H1 (cell line): Measurements from ENCODE around the gene CPT1A. TPM values are rescaled to one million over a fixed set of nuclear protein-coding genes. Genes with fewer than 3 reads are reported as not detected.

Source experiments
- CTCF ChIA-PET: fragments of 300-600 bp; sonication (Branson Sonifier 250); formaldehyde crosslinking; loops from one replicate; lab custom pipeline; 2021; ENCODE audit not compliant: partially characterized antibody; lab: Charles Lee
- POLR2A ChIA-PET: fragments of 300-600 bp; sonication (Branson Sonifier 250); formaldehyde crosslinking; loops from one replicate; lab custom pipeline; 2021; ENCODE audit warnings: inconsistent platforms; ENCODE audit not compliant: partially characterized antibody; lab: Charles Lee
- DNase-seq, 2 experiments: peaks; one replicate each; pipeline versions ENCODE4 v3.0.0 to v3.0.0-alpha.2; 2010 to 2022; ENCODE audit warnings: low spot score in 2 of 2, low read depth in 1 of 2, mixed read lengths in 1 of 2
- FAIRE-seq: peaks from 2 replicates; lab custom pipeline; 2011; peaks lifted over from hg19 to GRCh38; lab: Jason Lieb, UNC
- H2AFZ ChIP-seq: 2 replicates; pipeline ENCODE4 v1.8.1; 2012; ENCODE audit warnings: low read length, inconsistent platforms
- H2AK5ac ChIP-seq: 2 replicates; pipeline ENCODE4 v1.6.1; 2013; ENCODE audit warnings: low read depth, low read length
- H2BK120ac ChIP-seq: replicated peaks from 2 replicates; pipeline ENCODE3; 2013; ENCODE audit warnings: low read depth, low read length, inconsistent platforms
- H2BK12ac ChIP-seq: 2 replicates; pipeline ENCODE4 v1.6.1; 2013; ENCODE audit warnings: low read depth, low read length
- H2BK15ac ChIP-seq: 2 replicates; pipeline ENCODE4 v1.6.1; 2013; ENCODE audit warnings: low read length
- H2BK20ac ChIP-seq: 2 replicates; pipeline ENCODE4 v1.6.1; 2013; ENCODE audit warnings: low read length
- H2BK5ac ChIP-seq: 2 replicates; pipeline ENCODE4 v1.6.1; 2013; ENCODE audit warnings: low read depth, low read length
- H3K14ac ChIP-seq: 2 replicates; pipeline ENCODE4 v1.6.1; 2013; ENCODE audit warnings: inconsistent platforms; ENCODE audit not compliant: insufficient read length
- H3K18ac ChIP-seq: 2 replicates; pipeline ENCODE4 v1.6.1; 2013; ENCODE audit warnings: low read length; ENCODE audit errors: extremely low read depth
- H3K23ac ChIP-seq: 2 replicates; pipeline ENCODE4 v1.6.1; 2013; ENCODE audit warnings: inconsistent platforms; ENCODE audit not compliant: insufficient read length
- H3K23me2 ChIP-seq: 2 replicates; pipeline ENCODE4 v1.6.1; 2013; ENCODE audit warnings: low read depth, low read length
- H3K27ac ChIP-seq: 2 replicates; pipeline ENCODE4 v1.6.1; 2011; ENCODE audit warnings: low read depth, low read length, inconsistent platforms
- H3K27me3 ChIP-seq, 4 experiments: replicated peaks in 1 of 4; 1 replicate in 1 of 4; 2 replicates in 3 of 4; pipeline versions ENCODE4 v1.6.1 to v1.8.1; 2011 to 2013; ENCODE audit warnings: low read length in 3 of 4, mild to moderate bottlenecking in 3 of 4, inconsistent platforms in 2 of 4, mixed read lengths in 2 of 4, moderate library complexity in 1 of 4; ENCODE audit not compliant: control insufficient read depth in 3 of 4, insufficient read depth in 3 of 4; ENCODE audit errors: extremely low read depth in 1 of 4
- H3K36me3 ChIP-seq, 4 experiments: 2 replicates each; pipeline versions ENCODE4 v1.6.1 to v1.8.1; 2011 to 2013; ENCODE audit warnings: mild to moderate bottlenecking in 4 of 4, low read length in 3 of 4, moderate library complexity in 2 of 4, control low read depth in 1 of 4, inconsistent platforms in 1 of 4; ENCODE audit not compliant: insufficient read depth in 4 of 4, control insufficient read depth in 2 of 4
- H3K4ac ChIP-seq: replicated peaks from 2 replicates; pipeline ENCODE3; 2013; ENCODE audit warnings: low read length, low read depth, mixed read lengths, inconsistent platforms; ENCODE audit not compliant: insufficient read length
- H3K4me1 ChIP-seq, 4 experiments: replicated peaks in 1 of 4; 1 replicate in 1 of 4; 2 replicates in 3 of 4; pipeline versions ENCODE4 v1.6.1 to v1.8.1; 2011 to 2013; ENCODE audit warnings: low read length in 3 of 4, inconsistent platforms in 2 of 4, mixed read lengths in 1 of 4; ENCODE audit not compliant: insufficient read depth in 4 of 4, control insufficient read depth in 3 of 4
- H3K4me2 ChIP-seq, 2 experiments: 2 replicates each; pipeline versions ENCODE4 v1.6.1 to v1.8.1; 2011 to 2013; ENCODE audit warnings: low read depth in 2 of 2, low read length in 2 of 2, control low read depth in 1 of 2, inconsistent platforms in 1 of 2, mild to moderate bottlenecking in 1 of 2; ENCODE audit not compliant: insufficient read depth in 1 of 2
- H3K4me3 ChIP-seq, 4 experiments: fragments of 200-600, 300-600 bp in 1 of 4; sonication (generic), shearing (Covaris generic), sonication (Bioruptor Twin) in 1 of 4; 2 replicates each; pipeline versions ENCODE4 v1.5.1 to v1.8.1; 2011 to 2016; ENCODE audit warnings: low read length in 4 of 4, low read depth in 3 of 4, control low read depth in 2 of 4, inconsistent platforms in 2 of 4, mild to moderate bottlenecking in 2 of 4, mixed read lengths in 1 of 4, moderate library complexity in 1 of 4; ENCODE audit not compliant: insufficient read depth in 2 of 4; ENCODE audit errors: extremely low read depth in 1 of 4
- H3K56ac ChIP-seq: replicated peaks from 2 replicates; pipeline ENCODE3; 2013; ENCODE audit warnings: low read depth, mild to moderate bottlenecking, mixed read lengths, low read length, inconsistent platforms; ENCODE audit not compliant: insufficient read length
- H3K79me1 ChIP-seq: 2 replicates; pipeline ENCODE4 v1.6.1; 2013; ENCODE audit warnings: low read depth, low read length, control low read depth
- H3K79me2 ChIP-seq, 2 experiments: 2 replicates each; pipeline versions ENCODE4 v1.6.1 to v1.8.1; 2012 to 2013; ENCODE audit warnings: low read length in 2 of 2, mild to moderate bottlenecking in 2 of 2, inconsistent platforms in 1 of 2; ENCODE audit not compliant: insufficient read depth in 2 of 2, control insufficient read depth in 1 of 2
- H3K9ac ChIP-seq, 4 experiments: replicated peaks in 1 of 4; 1 replicate in 1 of 4; 2 replicates in 3 of 4; pipeline versions ENCODE4 v1.6.1 to v1.8.1; 2011 to 2013; ENCODE audit warnings: low read depth in 3 of 4, low read length in 3 of 4, control low read depth in 2 of 4, mild to moderate bottlenecking in 2 of 4, moderate library complexity in 2 of 4, inconsistent platforms in 1 of 4; ENCODE audit errors: extremely low read depth in 1 of 4
- H3K9me3 ChIP-seq, 2 experiments: 2 replicates each; pipeline versions ENCODE4 v1.6.1 to v1.8.1; 2012 to 2013; ENCODE audit warnings: mild to moderate bottlenecking in 2 of 2, moderate library complexity in 2 of 2, control low read depth in 1 of 2, inconsistent platforms in 1 of 2, low read depth in 1 of 2, low read length in 1 of 2, mixed read lengths in 1 of 2; ENCODE audit not compliant: insufficient read depth in 2 of 2
- H4K20me1 ChIP-seq, 2 experiments: replicated peaks in 1 of 2; 2 replicates each; pipeline versions ENCODE3 to v1.8.1; 2011 to 2013; ENCODE audit warnings: inconsistent platforms in 2 of 2, low read length in 2 of 2, mild to moderate bottlenecking in 1 of 2; ENCODE audit not compliant: insufficient read depth in 2 of 2, control insufficient read depth in 1 of 2
- H4K5ac ChIP-seq: 2 replicates; pipeline ENCODE4 v1.6.1; 2013; ENCODE audit warnings: low read length, low read depth, mixed read lengths, inconsistent platforms; ENCODE audit not compliant: insufficient read length
- H4K8ac ChIP-seq: 2 replicates; pipeline ENCODE4 v1.8.0; 2013; ENCODE audit warnings: mild to moderate bottlenecking, moderate library complexity, low read length, inconsistent platforms; ENCODE audit not compliant: insufficient read depth; ENCODE audit errors: extremely low read depth
- H4K91ac ChIP-seq: replicated peaks from 2 replicates; pipeline ENCODE3; 2013; ENCODE audit warnings: low read length, mixed read lengths, inconsistent platforms; ENCODE audit not compliant: insufficient read length
- SP2 ChIP-seq: IDR thresholded peaks from 2 replicates; pipeline ENCODE4 v1.6.1; 2012; ENCODE audit warnings: mild to moderate bottlenecking, low read length, inconsistent platforms
- SUZ12 ChIP-seq: fragments of 200-600 bp; sonication (generic); IDR thresholded peaks from 2 replicates; pipeline ENCODE4 v1.6.1; 2012; ENCODE audit warnings: mild to moderate bottlenecking, inconsistent platforms, low read length, moderate library complexity, mixed read lengths
- ZNF274 ChIP-seq: IDR thresholded peaks from 2 replicates; pipeline ENCODE4 v1.7.0; 2012; ENCODE audit warnings: low read length, borderline replicate concordance; ENCODE audit errors: extremely low read depth
- WGBS, 2 experiments: shearing (Covaris generic) in 1 of 2; methylation state at CpG; one replicate each; pipeline versions ENCODE4 v1.1.6 to v1.1.7; 2013 to 2015; ENCODE audit warnings: low lambda C conversion rate in 2 of 2, mixed read lengths in 2 of 2, inconsistent platforms in 1 of 2, low coverage in 1 of 2, missing lambda C conversion rate in 1 of 2; ENCODE audit not compliant: insufficient replicate concordance in 2 of 2, insufficient coverage in 1 of 2, insufficient read length in 1 of 2; ENCODE audit errors: extremely low coverage in 1 of 2, missing lambda C conversion rate in 1 of 2; 5-methylcytosine and 5-hydroxymethylcytosine counted together
- polyA plus RNA-seq, 7 experiments: library from polyadenylated mRNA; depleted of rRNA in 3 of 7; stranded (reverse) in 5 of 7; unstranded in 2 of 7; fragments of >200 nt in 5 of 7; fragments of 200-250 nt in 2 of 7; gene quantifications; 1 replicate in 5 of 7; 2 replicates in 1 of 7; 4 replicates in 1 of 7; pipeline versions ENCODE4 v1.2.1 to v1.2.3, GENCODE V29; 2011 to 2013; ENCODE audit warnings: missing spikeins in 2 of 7, mixed read lengths in 2 of 7
- total RNA-seq: library from RNA; stranded (reverse); fragmentation: NEBNext Ultra II Directional; extraction: Animal tissue kit (Norgen Biotek cat#: 25700); gene quantifications from 2 replicates; pipeline ENCODE4 v1.2.1, GENCODE V29; 2021

Gene CPT1A
- total and polyA plus RNA-seq, 2 of the 8 experiments (the other 6 are each of a cell fraction or from before 2014, with no cell fraction given) = 2.9 to 12.2 TPM

DNA sequence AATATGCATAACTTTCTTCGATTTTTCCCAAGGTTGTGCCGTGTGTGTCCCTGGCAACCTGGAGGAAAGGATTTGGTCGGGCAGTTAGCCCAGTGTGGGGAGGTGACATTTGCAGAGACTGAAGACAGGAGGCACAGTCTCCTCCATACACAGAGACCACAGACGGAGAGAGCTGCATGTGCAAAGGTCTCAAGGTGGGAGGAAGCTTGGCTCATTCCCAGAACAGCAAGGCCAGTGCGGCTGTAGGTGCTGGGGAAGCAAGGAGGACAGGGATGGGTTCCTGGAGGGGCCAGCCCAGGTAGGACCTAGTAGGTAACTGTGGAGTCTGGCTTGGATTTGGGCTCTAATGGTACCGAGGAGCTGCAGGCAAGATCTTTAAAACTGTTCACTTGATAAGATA lies 20.7 kb upstream of the CPT1A start:
- no peak overlapping the region for H2BK5ac ChIP-seq
- H3K79me2 ChIP-seq = no peaks in the 10 kb centered on the region
- 96% methylated on average over 6 of the region's 6 CpGs; no CpG with 5 or more reads in 1 of the 2 experiments for WGBS, 2 experiments
- no peaks in the 10 kb centered on the region for H3K36me3 ChIP-seq
- no peak overlapping the region for H2AFZ ChIP-seq
- H4K91ac ChIP-seq = no peak overlapping the region
- H3K4me1 ChIP-seq = peaks cover 0 to 3% (median under 1%) of the 10 kb centered on the region in 4 experiments; a peak in 1 of 7 replicates
- no peaks in the 10 kb centered on the region for H3K23me2 ChIP-seq
- no peak overlapping the region for H3K14ac ChIP-seq
- peaks cover 0 to 6% of the 10 kb centered on the region in 2 experiments; a peak in 1 of 4 replicates for H3K9me3 ChIP-seq
- no peak overlapping the region for H3K27ac ChIP-seq
- TF ChIP-seq SUZ12 = no peak
- no peak for TF ChIP-seq ZNF274
- TF ChIP-seq SP2 = no peak
- TF ChIP-seq, all 59 proteins: peak for 0
- Histone ChIP-seq H2BK20ac (no peak overlapping the region), H3K23ac (no peak overlapping the region), H2BK120ac (no peak overlapping the region), H2AK5ac (no peak overlapping the region), H3K56ac (no peak overlapping the region), H3K27me3 (no peaks in the 10 kb centered on the region), H4K20me1 (no peaks in the 10 kb centered on the region), H2BK15ac (no peak overlapping the region), H4K5ac (no peak overlapping the region), H2BK12ac (no peak overlapping the region), H3K4me2 (no peak overlapping the region), H3K79me1 (no peaks in the 10 kb centered on the region), H3K18ac (no peak overlapping the region), H4K8ac (no peak overlapping the region; the same call in 1 of the 2 replicates), H3K4me3 (no peak overlapping the region), H3K9ac (no peak overlapping the region), H3K4ac (no peak overlapping the region)
- ChIA-PET CTCF (no interaction called here), POLR2A (no interaction called here)
- DNase-seq = no peak
- FAIRE-seq = no peak
